GM18502 (cell line): Measurements from ENCODE around the gene PASK.
"Not testable (repeated sequence)": the region's sequence is repeated elsewhere in the genome, so short reads cannot be mapped to it uniquely, and the experiment has no call there.

Experiments used
- ATAC-seq: cut with Tn5 transposase; IDR thresholded peaks from one replicate; pipeline ENCODE4 v1.9.1; 2021; ENCODE audit warnings: mild to moderate bottlenecking; ENCODE audit not compliant: unreplicated experiment, poor library complexity

The PASK gene

GRCh38 chr2:241109210-241110088 is 39.8 kb downstream of the PASK start:
- no peak for ATAC-seq

GRCh38 chr2:241108271-241109209 is 40.7 kb downstream of the PASK start:
- ATAC-seq: no peak

- no peak for ATAC-seq
These were observed 42.1 kb downstream of the PASK start for GRCh38 chr2:241107031-241107783.

GRCh38 chr2:241105641-241106040 is 43.6 kb downstream of the PASK start:
- no peak for ATAC-seq

GRCh38 chr2:241104611-241105010 is 44.7 kb downstream of the PASK start:
- ATAC-seq: not testable (repeated sequence)

- no peak for ATAC-seq
These were observed 46.1 kb downstream of the PASK start for GRCh38 chr2:241103176-241103595.

GRCh38 chr2:241102239-241102803 is 47.0 kb downstream of the PASK start, which contains the start of gene MTERF4:
Gene MTERF4, minus strand, starts transcription at chr2:241102287. Its CDS starts 14 bp downstream, at chr2:241102273.
- peak; percentile 85 for ATAC-seq

GRCh38 chr2:241099246-241099645 is 50.0 kb downstream of the PASK start:
- ATAC-seq: no peak

- peak; percentile 62 for ATAC-seq
These were observed 52.3 kb downstream of the PASK start for GRCh38 chr2:241096979-241097378.

GRCh38 chr2:241095594-241096290 is 53.5 kb downstream of the PASK start:
- ATAC-seq: no peak

- ATAC-seq: no peak
These were observed 54.3 kb downstream of the PASK start for GRCh38 chr2:241094924-241095420.

GRCh38 chr2:241094172-241094571 is 55.1 kb downstream of the PASK start:
- no peak for ATAC-seq

GRCh38 chr2:241093133-241093781 is 56.0 kb downstream of the PASK start:
- ATAC-seq: not testable (repeated sequence)

- no peak for ATAC-seq
These were observed 56.6 kb downstream of the PASK start for GRCh38 chr2:241092677-241093076.

- ATAC-seq: no peak
These were observed 57.4 kb downstream of the PASK start for GRCh38 chr2:241091734-241092445.

- no peak for ATAC-seq
These were observed 58.1 kb downstream of the PASK start for GRCh38 chr2:241091201-241091600.

GRCh38 chr2:241088791-241089732 is 60.2 kb downstream of the PASK start:
- no peak for ATAC-seq
